Neural cell (in vitro differentiated cells): ENCODE measurements around the gene SLC36A4. TPM values are rescaled to one million over a fixed set of nuclear protein-coding genes. Genes with fewer than 3 reads are reported as not detected.

Experiments
- H2AFZ ChIP-seq: fragments of 200-600, 300-800 bp; sonication (generic), shearing (Covaris generic); 2 replicates; pipeline ENCODE4 v1.6.0; 2014; ENCODE audit warnings: low read depth, mild to moderate bottlenecking, antibody characterized with exemption, low read length, moderate library complexity
- H3F3A ChIP-seq: fragments of 200-600 bp; shearing (Covaris generic); 2 replicates; pipeline ENCODE4 v1.6.1; 2016; ENCODE audit warnings: mild to moderate bottlenecking, moderate library complexity, mixed read lengths, antibody characterized with exemption, low read length; ENCODE audit not compliant: insufficient read depth, poor library complexity, severe bottlenecking
- H3K27ac ChIP-seq: fragments of 200-600, 300-800 bp; sonication (generic), shearing (Covaris generic); 2 replicates; pipeline ENCODE4 v1.5.1; 2014; ENCODE audit warnings: mild to moderate bottlenecking, low read length, moderate library complexity
- H3K27me3 ChIP-seq: fragments of 300-800, 200-600 bp; sonication (generic), shearing (Covaris generic); 2 replicates; pipeline ENCODE4 v1.6.0; 2014; ENCODE audit warnings: mild to moderate bottlenecking, low read depth, low read length, moderate library complexity; ENCODE audit not compliant: insufficient read depth
- H3K36me3 ChIP-seq: fragments of 300-800, 200-600 bp; sonication (generic), shearing (Covaris generic); 2 replicates; pipeline ENCODE4 v1.5.1; 2014; ENCODE audit warnings: mild to moderate bottlenecking, antibody characterized with exemption, low read length, moderate library complexity; ENCODE audit not compliant: insufficient read depth
- H3K4me2 ChIP-seq: fragments of 300-800, 200-600 bp; sonication (generic), shearing (Covaris generic); 2 replicates; pipeline ENCODE4 v1.6.0; 2014; ENCODE audit warnings: mild to moderate bottlenecking, low read length
- H3K4me3 ChIP-seq: fragments of 300-800, 200-600 bp; sonication (generic), shearing (Covaris generic); 2 replicates; pipeline ENCODE4 v1.5.1; 2014; ENCODE audit warnings: mild to moderate bottlenecking, low read length, moderate library complexity
- H3K79me2 ChIP-seq: fragments of 200-600 bp; shearing (Covaris generic); replicated peaks from 2 replicates; pipeline ENCODE4 v1.6.0; 2014; ENCODE audit warnings: mild to moderate bottlenecking, low read length, moderate library complexity; ENCODE audit not compliant: insufficient read depth
- H3K9ac ChIP-seq: fragments of 300-800, 200-600 bp; sonication (generic), shearing (Covaris generic); 2 replicates; pipeline ENCODE4 v1.6.1; 2016; ENCODE audit warnings: mild to moderate bottlenecking, low read length, mixed read lengths
- H3K9me2 ChIP-seq: fragments of 200-600 bp; shearing (Covaris generic); 2 replicates; pipeline ENCODE4 v1.6.1; 2016; ENCODE audit warnings: mild to moderate bottlenecking, low read length, mixed read lengths; ENCODE audit not compliant: insufficient read depth
- H3K9me3 ChIP-seq: fragments of 200-600, 300-800 bp; sonication (generic), shearing (Covaris generic); 2 replicates; pipeline ENCODE4 v1.6.1; 2016; ENCODE audit warnings: mild to moderate bottlenecking, mixed run types, low read length, moderate library complexity, mixed read lengths
- H4K20me1 ChIP-seq: fragments of 200-600 bp; shearing (Covaris generic); 2 replicates; pipeline ENCODE4 v1.6.1; 2016; ENCODE audit warnings: mild to moderate bottlenecking, mixed run types; ENCODE audit not compliant: insufficient read depth
- CTCF ChIP-seq: fragments of 450-650 bp; IDR thresholded peaks from 2 replicates; pipeline ENCODE4 v1.5.1; 2014; ENCODE audit warnings: antibody characterized with exemption, mild to moderate bottlenecking, moderate library complexity; ENCODE audit not compliant: poor library complexity, severe bottlenecking
- EP300 ChIP-seq: fragments of 450-650 bp; conservative IDR thresholded peaks from 2 replicates; pipeline ENCODE4 v1.6.1; 2014; ENCODE audit warnings: antibody characterized with exemption, mild to moderate bottlenecking, moderate library complexity; ENCODE audit not compliant: poor library complexity, severe bottlenecking
- EZH2 ChIP-seq: fragments of 200-600, 300-800 bp; shearing (Covaris generic), sonication (generic); IDR thresholded peaks from 2 replicates; pipeline ENCODE4 v1.6.1; 2014; ENCODE audit warnings: antibody characterized with exemption, low read length, borderline replicate concordance, mild to moderate bottlenecking; ENCODE audit not compliant: insufficient read depth, poor library complexity, severe bottlenecking
- MXI1 ChIP-seq: fragments of 450-650 bp; conservative IDR thresholded peaks from 2 replicates; pipeline ENCODE4 v1.6.1; 2014; ENCODE audit warnings: antibody characterized with exemption, mild to moderate bottlenecking; ENCODE audit not compliant: poor library complexity, severe bottlenecking
- POLR2AphosphoS5 ChIP-seq: IDR thresholded peaks from 2 replicates; pipeline ENCODE4 v1.6.1; 2012
- RAD21 ChIP-seq: fragments of 450-650 bp; conservative IDR thresholded peaks from 2 replicates; pipeline ENCODE4 v1.6.1; 2014; ENCODE audit warnings: antibody characterized with exemption, mild to moderate bottlenecking, moderate library complexity
- REST ChIP-seq: IDR thresholded peaks from 2 replicates; pipeline ENCODE4 v1.6.1; 2012; ENCODE audit warnings: borderline replicate concordance
- SMC3 ChIP-seq: fragments of 450-650 bp; conservative IDR thresholded peaks from 2 replicates; pipeline ENCODE4 v1.6.1; 2014; ENCODE audit warnings: antibody characterized with exemption, mild to moderate bottlenecking, moderate library complexity; ENCODE audit not compliant: poor library complexity
- TAF1 ChIP-seq: IDR thresholded peaks from 2 replicates; pipeline ENCODE4 v1.6.1; 2012; ENCODE audit warnings: low read depth
- polyA plus RNA-seq: library from polyadenylated mRNA; depleted of rRNA; stranded (reverse); fragments of >200 nt; gene quantifications from 2 replicates; pipeline ENCODE4 v1.2.3, GENCODE V29; 2014

SLC36A4 gene
- polyA plus RNA-seq, 1 donor from 2014 or later = 34.9 TPM

- Histone ChIP-seq H3K27ac (no peak overlapping the region), H3K79me2 (no peaks in the 10 kb centered on the region), H3K36me3 (no peaks in the 10 kb centered on the region), H3K27me3 (no peaks in the 10 kb centered on the region), H3F3A (no peaks in the 10 kb centered on the region), H3K4me3 (no peak overlapping the region), H3K9me3 (no peaks in the 10 kb centered on the region), H3K9ac (no peak overlapping the region), H3K4me2 (no peak overlapping the region), H3K9me2 (no peaks in the 10 kb centered on the region), H2AFZ (no peak overlapping the region), H4K20me1 (peaks cover 3% of the 10 kb centered on the region)
- TF ChIP-seq MXI1 (no peak), SMC3 (no peak), TAF1 (no peak), RAD21 (no peak), REST (no peak), POLR2AphosphoS5 (no peak), EZH2 (no peak), EP300 (no peak), CTCF (no peak)
Measured at GRCh38 chr11:93123351-93123898, 74.4 kb downstream of the SLC36A4 start.

GRCh38 chr11:93122535-93123235 is 75.1 kb downstream of the SLC36A4 start:
- no peak overlapping the region for H3K9ac ChIP-seq
- no peaks in the 10 kb centered on the region for H3K9me3 ChIP-seq
- H2AFZ ChIP-seq = no peak overlapping the region
- no peak overlapping the region for H3K4me3 ChIP-seq
- no peaks in the 10 kb centered on the region for H3K27me3 ChIP-seq
- TF ChIP-seq SMC3 = no peak
- TF ChIP-seq EZH2 = no peak
- no peak for TF ChIP-seq RAD21
- TF ChIP-seq POLR2AphosphoS5 = no peak
- TF ChIP-seq REST = no peak
- no peak for TF ChIP-seq EP300
- TF ChIP-seq MXI1 = no peak
- no peak for TF ChIP-seq CTCF
- no peak for TF ChIP-seq TAF1
- H3K36me3 ChIP-seq = no peaks in the 10 kb centered on the region
- no peak overlapping the region for H3K27ac ChIP-seq
- H3K9me2 ChIP-seq = no peaks in the 10 kb centered on the region
- no peaks in the 10 kb centered on the region for H3K79me2 ChIP-seq
- no peaks in the 10 kb centered on the region for H3F3A ChIP-seq
- peaks cover 3% of the 10 kb centered on the region for H4K20me1 ChIP-seq
- H3K4me2 ChIP-seq = peak overlapping the region; percentile 9
